ENCODE measurements around the gene TLE3. TPM values are rescaled to one million over a fixed set of nuclear protein-coding genes. Genes with fewer than 3 reads are reported as not detected.

Gene TLE3
- total and polyA plus RNA-seq, 2 experiments from 2014 or later: 21.2 to 45.9 TPM

DNA sequence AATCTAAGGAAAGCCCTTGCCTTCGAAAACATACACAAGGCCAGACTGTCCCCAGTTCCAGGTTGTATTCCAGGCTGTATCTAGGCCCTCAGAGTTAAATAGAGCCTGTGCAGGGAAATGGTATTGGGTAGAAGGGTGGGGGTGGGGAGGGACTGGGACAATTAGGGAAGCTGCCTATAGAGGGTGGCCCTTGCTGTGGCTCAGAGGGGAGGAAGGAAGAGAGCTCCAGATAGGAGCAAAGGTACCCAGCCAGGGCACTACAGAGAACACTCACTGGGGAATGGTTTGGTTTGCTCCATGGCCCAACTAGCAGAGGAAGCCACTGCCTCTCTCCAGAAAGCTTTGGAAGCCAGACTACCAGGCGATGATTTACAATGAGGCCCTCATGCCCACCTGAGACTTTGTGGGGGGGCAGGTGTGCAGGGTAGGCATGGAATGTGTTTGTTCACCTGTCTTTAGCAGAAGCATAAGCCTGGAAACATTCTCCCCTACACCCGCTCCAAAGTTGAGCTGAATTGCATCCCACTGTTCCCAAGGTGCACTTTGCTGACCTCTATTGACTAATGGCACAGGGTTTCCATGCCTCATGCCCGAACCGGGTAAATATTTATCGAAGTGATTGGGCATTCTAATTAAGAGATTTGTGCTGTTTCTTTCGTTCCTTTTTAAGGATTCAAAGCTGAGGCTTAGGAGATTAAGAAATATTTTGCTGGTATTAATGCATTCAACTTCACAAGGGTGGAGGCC, 6.3 kb upstream of the TLE3 start:
- TF ChIP-seq EZH2 (IDR thresholded peaks at IDR 0.05; ENCODE audit: borderline replicate concordance) (no peak), EZH2phosphoT487 (IDR thresholded peaks at IDR 0.05; ENCODE audit: low read depth, severe bottlenecking, unreplicated experiment) (no peak)
- TF ChIP-seq, protein P1, sequence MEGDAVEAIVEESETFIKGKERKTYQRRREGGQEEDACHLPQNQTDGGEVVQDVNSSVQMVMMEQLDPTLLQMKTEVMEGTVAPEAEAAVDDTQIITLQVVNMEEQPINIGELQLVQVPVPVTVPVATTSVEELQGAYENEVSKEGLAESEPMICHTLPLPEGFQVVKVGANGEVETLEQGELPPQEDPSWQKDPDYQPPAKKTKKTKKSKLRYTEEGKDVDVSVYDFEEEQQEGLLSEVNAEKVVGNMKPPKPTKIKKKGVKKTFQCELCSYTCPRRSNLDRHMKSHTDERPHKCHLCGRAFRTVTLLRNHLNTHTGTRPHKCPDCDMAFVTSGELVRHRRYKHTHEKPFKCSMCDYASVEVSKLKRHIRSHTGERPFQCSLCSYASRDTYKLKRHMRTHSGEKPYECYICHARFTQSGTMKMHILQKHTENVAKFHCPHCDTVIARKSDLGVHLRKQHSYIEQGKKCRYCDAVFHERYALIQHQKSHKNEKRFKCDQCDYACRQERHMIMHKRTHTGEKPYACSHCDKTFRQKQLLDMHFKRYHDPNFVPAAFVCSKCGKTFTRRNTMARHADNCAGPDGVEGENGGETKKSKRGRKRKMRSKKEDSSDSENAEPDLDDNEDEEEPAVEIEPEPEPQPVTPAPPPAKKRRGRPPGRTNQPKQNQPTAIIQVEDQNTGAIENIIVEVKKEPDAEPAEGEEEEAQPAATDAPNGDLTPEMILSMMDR (IDR thresholded peaks at IDR 0.05; ENCODE audit: poor library complexity): no peak
- H3K9me2 ChIP-seq (replicated peaks; ENCODE audit: insufficient read depth): no peaks in the 10 kb centered on the region
- H4K20me1 ChIP-seq (ENCODE audit: insufficient read depth, poor library complexity, severe bottlenecking): no peaks in the 10 kb centered on the region
- H3K27me3 ChIP-seq: no peaks in the 10 kb centered on the region
- 81% methylated on average over 7 of the region's 7 CpGs for WGBS (ENCODE audit: low lambda C conversion rate, missing lambda C conversion rate)
- H2AFZ ChIP-seq: no peak overlapping the region
- no peak overlapping the region for H3K4me2 ChIP-seq
- no peak for DNase-seq (ENCODE audit: low spot score)
- no peaks in the 10 kb centered on the region for H3K79me2 ChIP-seq
- H3K36me3 ChIP-seq (replicated peaks; ENCODE audit: insufficient read depth, low read depth): no peaks in the 10 kb centered on the region
- no peak overlapping the region for H3K4me3 ChIP-seq
- H3K9me3 ChIP-seq (ENCODE audit: low read depth): no peaks in the 10 kb centered on the region
- H3K4me1 ChIP-seq (ENCODE audit: insufficient read depth): peaks cover 16% of the 10 kb centered on the region
- H3K27ac ChIP-seq: no peak overlapping the region

DNA sequence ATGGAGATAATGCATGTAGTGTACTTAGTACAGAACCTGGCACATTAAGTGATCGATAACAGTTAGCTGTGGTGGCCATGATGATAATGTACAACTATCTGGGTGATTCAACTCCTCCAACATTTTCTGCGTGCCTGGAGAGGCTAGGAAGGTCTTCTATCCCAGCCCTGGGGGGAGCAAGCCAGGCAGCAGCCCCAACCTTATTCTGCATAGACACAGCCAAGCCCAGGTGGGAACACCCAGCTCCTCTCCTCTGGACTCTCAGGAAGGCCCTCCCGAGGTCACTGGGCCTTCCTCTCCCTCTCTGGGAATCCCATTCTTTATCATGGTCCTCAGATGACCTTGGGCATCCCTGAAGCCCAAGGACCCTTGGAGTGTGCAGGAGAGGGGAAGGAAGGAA, 5.1 kb upstream of the TLE3 start:
- Histone ChIP-seq H3K27ac (no peak overlapping the region), H3K79me2 (no peaks in the 10 kb centered on the region), H4K20me1 (ENCODE audit: insufficient read depth, poor library complexity, severe bottlenecking) (no peaks in the 10 kb centered on the region), H3K36me3 (replicated peaks; ENCODE audit: insufficient read depth, low read depth) (no peaks in the 10 kb centered on the region), H3K9me3 (ENCODE audit: low read depth) (no peaks in the 10 kb centered on the region), H2AFZ (no peak overlapping the region), H3K4me1 (ENCODE audit: insufficient read depth) (peaks cover 25% of the 10 kb centered on the region), H3K4me2 (no peak overlapping the region), H3K9me2 (replicated peaks; ENCODE audit: insufficient read depth) (no peaks in the 10 kb centered on the region), H3K27me3 (no peaks in the 10 kb centered on the region), H3K4me3 (no peak overlapping the region)
- DNase-seq (ENCODE audit: low spot score): no peak
- WGBS (ENCODE audit: low lambda C conversion rate, missing lambda C conversion rate): 80% methylated on average over 3 of the region's 3 CpGs
- TF ChIP-seq, protein P1 (IDR thresholded peaks at IDR 0.05; ENCODE audit: poor library complexity): no peak
- TF ChIP-seq EZH2 (IDR thresholded peaks at IDR 0.05; ENCODE audit: borderline replicate concordance) (no peak), EZH2phosphoT487 (IDR thresholded peaks at IDR 0.05; ENCODE audit: low read depth, severe bottlenecking, unreplicated experiment) (no peak)

DNA sequence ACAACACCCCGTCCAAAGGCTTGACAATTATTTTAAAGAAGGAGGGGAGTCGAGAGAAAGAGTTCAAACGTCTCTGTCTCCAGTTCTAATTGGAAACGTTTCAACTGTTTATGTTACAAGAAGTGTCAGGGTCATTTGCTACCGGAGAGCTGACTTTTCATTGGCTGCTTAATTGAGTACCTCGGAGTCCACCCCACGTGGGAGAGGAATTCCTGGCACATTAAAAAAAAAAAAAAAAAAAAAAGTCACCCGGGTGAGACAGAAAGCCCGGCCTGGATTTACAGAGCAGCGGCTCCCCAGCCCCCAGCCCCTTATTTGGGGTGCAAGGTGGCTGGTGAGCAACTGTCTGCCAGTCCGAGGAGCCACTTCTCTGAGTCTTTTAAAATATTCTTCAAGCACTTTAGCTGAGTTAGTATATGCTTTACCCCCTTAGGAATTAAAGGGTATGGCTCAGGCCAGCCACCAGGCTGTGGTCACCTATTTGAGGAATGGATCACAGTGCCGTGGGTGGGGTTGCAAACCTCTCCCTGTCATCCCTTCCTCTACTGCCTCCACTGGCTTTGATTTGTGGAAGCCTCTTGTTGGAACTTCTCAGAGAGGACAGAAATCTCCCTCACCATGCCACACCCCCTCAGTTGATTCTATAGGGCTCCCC, 3.9 kb upstream of the TLE3 start:
- DNase-seq (ENCODE audit: low spot score): peak; percentile 89
- peak overlapping the region; percentile 84 for H3K4me2 ChIP-seq
- H3K27me3 ChIP-seq: no peaks in the 10 kb centered on the region
- no peaks in the 10 kb centered on the region for H3K9me2 ChIP-seq (replicated peaks; ENCODE audit: insufficient read depth)
- peak overlapping the region; percentile 58 for H3K27ac ChIP-seq
- H4K20me1 ChIP-seq (ENCODE audit: insufficient read depth, poor library complexity, severe bottlenecking): no peaks in the 10 kb centered on the region
- H3K9me3 ChIP-seq (ENCODE audit: low read depth): no peaks in the 10 kb centered on the region
- H3K36me3 ChIP-seq (replicated peaks; ENCODE audit: insufficient read depth, low read depth): no peaks in the 10 kb centered on the region
- H3K4me1 ChIP-seq (ENCODE audit: insufficient read depth): peaks cover 25% of the 10 kb centered on the region
- H3K79me2 ChIP-seq: peaks cover 9% of the 10 kb centered on the region
- H3K4me3 ChIP-seq: no peak overlapping the region
- 3% methylated on average over 12 of the region's 12 CpGs for WGBS (ENCODE audit: low lambda C conversion rate, missing lambda C conversion rate)
- H2AFZ ChIP-seq: no peak overlapping the region
- TF ChIP-seq, protein P1 (IDR thresholded peaks at IDR 0.05; ENCODE audit: poor library complexity): no peak
- no peak for TF ChIP-seq EZH2 (IDR thresholded peaks at IDR 0.05; ENCODE audit: borderline replicate concordance)
- no peak for TF ChIP-seq EZH2phosphoT487 (IDR thresholded peaks at IDR 0.05; ENCODE audit: low read depth, severe bottlenecking, unreplicated experiment)

All from hepatocyte (in vitro differentiated cells).